ENCODE results near the gene XPO6.

XPO6 gene

DNA sequence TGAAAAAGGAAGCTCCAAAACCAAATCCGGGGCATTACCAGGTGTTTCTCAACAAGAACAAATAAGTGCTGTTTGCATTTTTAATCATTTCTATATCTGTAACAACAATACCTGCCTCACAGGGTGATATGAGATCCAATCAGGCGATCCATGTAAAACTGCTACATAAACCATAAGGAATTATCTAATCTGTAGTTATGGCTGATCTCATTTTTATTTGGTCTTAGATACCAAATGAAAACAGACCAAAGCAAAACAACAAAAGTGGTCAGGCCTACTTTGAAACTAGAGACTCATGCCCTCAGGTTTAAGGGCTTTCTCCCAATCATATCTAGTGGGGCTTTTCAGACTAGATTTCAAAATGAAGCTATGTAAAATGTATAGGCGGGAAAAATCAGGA, 28.3 kb downstream of the XPO6 start:
- no peak for DNase-seq (ENCODE audit: low read depth in 2 of 2)

DNA sequence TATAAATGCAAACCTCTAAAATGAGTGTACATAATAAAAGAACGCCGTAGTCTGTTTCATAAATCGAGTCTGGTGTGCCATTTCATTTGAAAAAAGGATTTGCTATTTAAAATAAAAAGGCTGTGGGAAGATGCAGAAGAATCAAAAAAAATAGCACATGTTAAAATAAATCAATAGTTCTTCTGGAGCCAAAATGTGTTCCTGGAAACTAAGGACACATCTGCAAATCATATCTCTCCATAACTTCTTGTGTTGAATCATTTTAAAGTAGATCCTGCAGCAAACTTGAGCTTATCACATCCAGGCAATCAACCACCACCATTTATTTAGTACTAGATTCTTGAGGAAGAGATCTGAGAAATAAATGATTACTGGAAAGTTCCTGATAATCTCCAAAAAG, 29.0 kb downstream of the XPO6 start:
- no peak for DNase-seq (ENCODE audit: low read depth in 2 of 2)

DNA sequence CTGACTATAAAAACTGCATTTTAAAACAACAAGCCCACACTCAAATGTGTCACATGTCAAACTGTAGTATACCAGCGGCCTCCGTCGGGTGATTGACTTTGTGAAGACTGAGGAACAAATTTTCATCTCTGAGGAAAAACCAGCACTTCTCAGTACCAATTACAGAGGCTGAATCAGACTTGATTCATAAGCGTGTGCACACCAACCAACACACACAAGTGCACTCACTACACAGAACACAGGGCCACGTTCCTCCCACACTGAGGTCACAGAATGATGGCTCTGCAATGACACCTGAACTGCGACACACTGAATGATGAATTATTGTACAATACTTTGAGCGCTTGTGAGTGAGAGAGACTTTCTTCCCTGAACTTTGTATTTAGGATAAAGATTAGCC, 29.6 kb downstream of the XPO6 start:
- peak; percentile 33 to 44 for DNase-seq (ENCODE audit: low read depth in 2 of 2)

DNA sequence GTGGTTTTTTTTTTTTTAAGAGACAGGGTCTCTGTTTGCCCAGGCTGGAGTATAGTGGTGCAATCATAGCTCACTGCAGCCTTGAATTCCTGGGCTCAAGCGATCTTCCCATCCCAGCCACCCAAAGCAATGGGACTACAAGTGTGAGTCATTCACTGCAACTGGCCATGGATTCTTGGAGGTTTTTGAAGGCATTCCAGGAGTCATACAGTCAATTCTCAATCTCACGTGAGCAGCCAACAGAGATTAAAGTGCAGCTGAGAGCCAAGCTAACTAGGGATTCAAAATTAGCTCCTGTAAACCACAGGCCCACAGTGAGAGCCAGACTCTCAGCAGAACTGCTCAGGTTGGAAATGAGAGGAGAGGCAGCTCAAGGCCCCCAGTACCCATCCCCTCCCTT, 30.2 kb downstream of the XPO6 start:
- no peak for DNase-seq (ENCODE audit: low read depth in 2 of 2)

DNA sequence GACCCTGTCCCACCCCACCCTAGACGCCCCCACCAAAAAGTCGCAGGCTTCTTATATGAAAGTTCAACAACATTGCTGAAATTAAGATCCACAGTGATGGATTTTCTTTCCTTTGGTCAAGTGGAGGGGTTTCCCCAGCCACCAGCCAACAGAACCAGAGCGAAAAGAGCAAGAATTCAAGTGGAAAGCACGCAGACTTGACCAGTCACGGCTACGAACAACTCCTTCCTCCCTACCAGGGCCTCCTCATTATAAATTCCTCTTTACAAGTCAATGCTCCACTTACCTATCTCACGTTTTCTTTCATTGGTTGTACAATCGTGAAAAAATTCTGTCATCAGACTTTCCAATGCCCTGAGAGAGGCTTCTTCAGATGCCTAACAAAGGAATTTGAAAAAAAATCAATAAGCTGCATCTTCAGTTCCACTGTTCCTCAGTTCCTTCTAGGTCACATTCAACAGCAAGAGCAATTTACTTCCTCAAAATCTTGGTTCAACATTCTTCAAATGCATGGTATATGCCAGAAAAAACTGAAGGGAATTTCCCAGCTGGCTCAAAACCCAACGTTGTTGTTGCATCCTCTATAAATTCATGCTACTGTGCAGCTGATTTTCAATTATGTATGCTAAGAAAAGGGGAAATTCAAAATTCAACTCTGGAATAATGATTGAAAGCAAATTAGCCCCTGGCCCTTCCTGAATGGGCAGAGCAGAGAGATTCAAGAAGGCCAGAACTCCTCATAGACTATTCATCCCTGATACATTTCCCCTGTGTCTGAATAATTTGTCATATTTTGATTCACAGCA, 30.9 kb downstream of the XPO6 start:
- no peak for DNase-seq (ENCODE audit: low read depth in 2 of 2)

DNA sequence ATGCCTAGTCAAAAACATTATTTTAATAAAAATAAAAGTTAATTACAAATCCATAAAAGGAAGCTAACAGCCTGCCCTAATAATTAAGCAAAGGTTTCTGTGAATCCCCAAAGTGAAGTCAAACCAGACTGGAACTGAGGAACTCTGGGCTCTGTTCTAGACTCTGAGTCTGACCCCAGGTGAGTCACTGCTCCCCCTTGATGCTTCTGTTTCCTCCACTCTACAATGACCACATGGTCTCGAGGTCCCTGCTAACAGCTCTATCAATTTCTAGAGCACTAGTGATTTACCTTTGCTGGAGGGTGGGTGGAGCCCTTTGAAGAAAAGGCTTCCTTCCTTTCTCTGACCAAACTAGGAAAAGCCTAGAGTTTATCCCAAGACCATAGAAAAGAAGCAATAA, 32.4 kb downstream of the XPO6 start:
- no peak for DNase-seq (ENCODE audit: low read depth in 2 of 2)

DNA sequence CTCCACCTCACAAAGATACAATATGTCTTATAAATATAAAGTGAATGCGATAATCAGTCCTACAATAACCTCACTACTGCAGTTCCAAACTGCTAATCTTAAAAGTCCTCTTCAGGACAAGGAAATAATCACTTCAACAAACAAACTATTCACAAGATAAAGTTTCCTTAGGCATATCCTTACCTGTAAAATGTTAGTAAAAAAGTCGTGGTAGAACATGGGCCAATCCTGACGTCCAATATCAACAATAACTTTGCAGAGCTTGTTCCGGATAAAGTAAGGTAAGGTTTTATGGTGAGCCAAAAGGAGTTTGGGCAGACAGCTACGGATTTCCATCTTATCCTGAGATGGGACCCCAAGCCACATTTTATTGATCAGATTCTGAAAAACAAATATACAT, 36.0 kb downstream of the XPO6 start:
- no peak for DNase-seq (ENCODE audit: low read depth in 2 of 2)

DNA sequence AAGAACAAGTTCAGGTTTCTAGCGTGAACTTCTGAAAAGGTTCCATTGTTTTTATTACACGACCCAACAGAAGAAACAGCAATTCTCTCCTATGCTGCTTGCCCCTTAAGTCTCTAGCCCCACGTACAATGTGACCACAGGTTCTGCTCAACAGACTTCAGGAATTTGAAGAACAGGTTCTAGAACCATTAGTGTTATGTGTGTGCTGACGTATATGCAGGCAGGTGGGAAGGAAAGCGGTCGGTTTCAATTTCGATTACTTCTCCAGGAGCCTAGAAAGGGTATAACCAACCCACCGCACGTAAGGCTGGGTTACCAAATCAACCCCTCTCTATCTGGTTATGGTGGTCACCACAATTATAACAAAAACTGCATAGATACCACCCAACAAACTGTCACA, 39.4 kb downstream of the XPO6 start:
- DNase-seq (ENCODE audit: low read depth in 2 of 2), result no peak

DNA sequence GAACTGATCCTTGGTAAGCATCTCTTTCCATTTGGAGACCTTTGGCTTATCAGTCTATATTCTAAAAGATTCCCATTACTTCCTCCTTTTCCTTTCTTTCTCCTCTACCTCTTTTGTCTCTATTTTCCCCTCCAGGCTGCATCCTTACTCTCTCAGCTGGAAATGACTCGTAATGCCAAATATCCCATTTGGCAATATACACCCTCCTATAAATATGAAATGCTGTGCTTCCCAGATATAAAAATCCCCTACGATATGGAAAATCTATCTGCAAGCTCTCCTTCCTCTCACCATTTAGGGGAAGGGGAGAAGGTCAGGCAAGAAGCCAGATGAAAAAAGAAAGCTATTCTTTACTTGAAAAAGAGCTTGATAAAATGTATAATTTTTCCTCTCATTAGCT, 39.9 kb downstream of the XPO6 start:
- no peak for DNase-seq (ENCODE audit: low read depth in 2 of 2)

DNA sequence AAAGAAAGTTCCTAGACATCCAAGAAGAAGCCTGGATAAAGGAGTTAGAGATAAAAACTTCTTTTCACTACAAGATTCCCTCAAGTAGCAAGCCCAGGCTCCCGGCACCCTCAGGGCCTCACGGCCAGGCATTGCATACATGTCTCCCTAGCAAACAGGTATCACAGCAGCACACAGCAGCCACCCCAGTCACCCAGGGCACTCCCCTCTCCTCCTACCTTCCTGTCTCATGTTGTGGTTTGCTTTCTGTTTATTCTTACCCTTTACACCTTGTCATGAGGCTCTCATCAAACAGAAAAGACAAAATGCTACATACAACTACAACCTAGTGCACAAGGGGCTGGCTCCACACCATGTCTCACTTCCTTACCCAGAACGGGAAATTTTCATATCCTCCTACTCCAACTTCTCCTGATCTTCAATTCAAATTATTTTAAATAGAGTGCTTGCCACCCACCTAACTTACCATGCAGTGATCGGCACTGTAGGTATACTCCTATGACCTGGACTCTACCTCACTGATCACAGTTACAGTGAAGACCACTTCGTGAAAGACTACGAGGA, 42.7 kb downstream of the XPO6 start:
- DNase-seq (ENCODE audit: low read depth in 2 of 2), result no peak

DNA sequence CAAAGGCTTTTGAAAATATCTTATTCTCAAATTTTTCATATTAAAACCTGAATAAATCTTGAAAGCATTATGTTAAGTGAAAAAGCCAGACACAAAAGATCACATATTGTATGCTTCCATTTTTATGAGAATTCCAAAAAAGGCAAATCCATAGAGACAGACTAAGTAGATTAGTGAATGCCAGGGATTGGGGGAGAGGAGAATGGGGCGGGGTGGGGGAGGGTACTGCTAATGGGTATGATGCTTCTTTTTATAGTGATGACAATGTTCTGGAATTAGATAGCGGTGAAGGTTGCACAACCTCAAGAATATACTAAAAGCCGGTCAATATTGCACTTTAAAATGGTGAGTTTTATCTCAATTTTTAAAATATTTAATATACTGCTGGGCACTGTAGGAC, 44.0 kb downstream of the XPO6 start:
- DNase-seq (ENCODE audit: low read depth in 2 of 2), result no peak

DNA sequence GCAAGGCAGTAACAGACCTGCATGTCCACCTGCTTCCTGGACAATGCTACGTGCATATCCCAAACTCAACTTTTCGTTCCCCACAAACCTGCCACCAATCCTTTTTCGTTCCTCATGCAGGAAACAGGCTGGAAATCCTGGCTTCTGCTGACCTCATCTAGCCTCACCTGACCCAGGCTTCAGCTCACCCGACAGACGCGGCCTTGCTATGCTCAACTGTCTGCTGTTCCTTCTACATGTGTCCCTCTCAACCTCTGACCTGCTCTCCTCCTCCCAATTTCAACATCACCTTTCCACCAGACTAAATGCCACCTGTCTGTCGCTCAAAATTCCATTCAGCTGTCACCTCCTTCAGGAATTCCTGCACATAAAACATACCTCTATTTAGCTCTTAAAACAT, 44.5 kb downstream of the XPO6 start:
- no peak for DNase-seq (ENCODE audit: low read depth in 2 of 2)

DNA sequence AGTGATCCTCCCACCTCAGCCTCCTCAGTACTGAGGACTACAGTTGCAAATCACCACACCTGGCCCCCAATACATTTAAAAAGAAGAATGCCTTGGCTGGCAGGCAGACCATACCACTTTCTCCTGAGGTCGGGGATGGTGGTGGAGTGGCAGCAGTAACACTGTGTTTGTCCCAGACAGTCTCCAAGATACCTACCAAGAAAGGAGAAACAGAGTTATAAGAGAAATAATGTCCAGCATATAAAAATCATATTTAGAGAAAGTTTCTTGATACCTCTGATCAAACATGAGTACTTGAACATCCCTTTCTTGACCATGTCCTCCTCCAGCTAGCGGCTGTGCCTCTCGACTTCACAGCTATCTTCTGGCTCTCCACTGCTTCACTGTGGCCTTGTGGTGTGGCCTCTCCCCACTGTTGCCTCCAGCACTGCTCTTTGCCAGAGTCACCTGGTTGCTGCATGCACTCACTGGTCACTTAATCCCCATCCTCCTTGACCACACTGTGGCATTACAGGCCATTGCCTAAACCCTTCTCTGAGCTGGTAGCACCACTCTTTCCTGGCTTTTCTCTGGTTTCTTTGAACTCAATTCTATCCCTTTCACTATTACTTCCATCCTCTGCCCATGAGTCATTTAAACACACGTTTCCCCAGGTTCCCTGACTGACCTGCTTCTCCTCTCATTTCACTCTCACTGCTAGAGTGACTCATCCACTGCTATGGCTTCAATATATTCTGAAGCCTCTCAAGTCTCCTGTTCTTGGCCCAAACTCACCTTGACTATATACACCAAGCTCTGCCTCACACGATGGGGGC, 45.2 kb downstream of the XPO6 start:
- no peak for DNase-seq (ENCODE audit: low read depth in 2 of 2)

DNA sequence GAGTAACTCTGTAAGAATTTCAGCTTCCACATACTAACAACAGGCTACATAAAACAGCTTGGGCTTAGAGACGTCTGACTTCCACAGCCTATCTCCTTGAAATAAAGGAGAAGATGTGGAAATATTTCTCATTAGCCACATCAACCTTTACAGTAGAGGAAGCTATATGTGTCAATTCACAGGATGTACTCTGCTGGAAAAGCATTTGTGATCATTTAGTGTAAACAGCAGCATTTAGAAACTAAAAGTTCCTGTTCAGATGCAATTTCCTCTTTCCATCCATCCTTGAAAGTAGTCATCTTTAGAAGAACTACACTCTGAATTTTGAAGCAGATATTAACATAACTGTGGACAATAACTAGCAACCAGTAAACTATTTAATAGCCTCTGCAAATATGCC, 46.2 kb downstream of the XPO6 start:
- DNase-seq (ENCODE audit: low read depth in 2 of 2), result no peak

DNA sequence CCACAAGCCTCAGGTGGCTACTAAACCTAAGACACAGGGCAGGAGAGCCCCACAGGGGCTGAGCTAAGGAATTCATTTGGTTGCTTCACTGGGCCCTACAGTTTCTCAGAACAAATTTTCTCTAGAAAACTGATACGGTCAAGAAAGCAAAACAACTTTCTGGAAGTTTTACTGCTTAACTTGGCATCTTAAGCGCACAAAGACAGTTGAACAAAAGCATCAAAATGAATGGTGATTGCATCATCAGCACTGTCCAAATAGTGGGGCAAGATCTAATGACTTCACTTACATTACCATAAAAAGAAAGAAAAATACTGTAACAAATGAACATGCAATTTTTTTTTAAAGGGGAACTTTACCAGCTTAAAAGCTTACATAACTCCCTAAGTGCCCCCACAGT, 47.6 kb downstream of the XPO6 start:
- DNase-seq (ENCODE audit: low read depth in 2 of 2), result no peak

DNA sequence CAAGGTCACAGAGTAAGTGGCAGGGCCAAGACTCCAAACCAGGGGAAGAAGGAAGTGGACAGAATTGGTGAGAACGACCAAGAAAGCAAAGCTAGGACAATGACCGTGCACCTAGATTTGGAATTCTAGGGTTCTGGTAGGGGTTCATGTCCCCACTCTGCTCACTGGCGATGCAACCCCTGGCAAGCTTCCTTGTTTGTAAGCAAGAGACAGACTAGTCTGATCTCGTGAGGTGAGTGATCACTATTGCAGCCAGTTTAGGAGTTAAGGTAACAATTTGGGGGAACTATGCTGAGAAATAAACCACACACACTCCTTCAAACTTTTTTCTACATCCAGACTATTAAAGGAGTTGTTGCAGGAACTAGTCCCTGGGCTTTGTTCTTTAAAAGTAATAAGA, 48.1 kb downstream of the XPO6 start:
- no peak for DNase-seq (ENCODE audit: low read depth in 2 of 2)

DNA sequence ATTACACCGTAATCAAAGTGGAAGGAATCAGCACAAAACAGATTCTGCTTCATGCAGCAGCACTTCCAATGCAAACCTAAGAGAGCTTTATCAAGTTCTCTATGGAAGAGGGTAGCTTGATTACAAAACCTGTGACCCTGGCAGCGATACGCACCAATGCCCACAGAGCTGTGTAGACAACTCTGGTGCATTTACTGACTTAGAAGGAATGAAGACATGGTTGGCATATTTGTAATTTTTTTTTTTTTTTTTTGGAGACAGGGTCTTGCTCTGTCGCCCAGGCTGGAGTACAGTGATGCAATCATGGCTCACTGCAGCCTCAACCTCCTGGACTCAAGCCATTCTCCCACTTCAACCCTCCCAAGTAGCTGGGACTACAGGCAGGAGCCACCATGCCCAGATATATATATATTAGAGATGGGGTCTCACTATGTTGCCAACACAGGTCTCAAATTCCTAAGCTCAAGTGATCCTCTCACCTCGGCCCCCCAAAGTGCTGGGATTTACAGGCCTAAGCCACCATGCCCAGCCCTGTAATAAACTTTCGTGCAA, 49.4 kb downstream of the XPO6 start:
- no peak for DNase-seq (ENCODE audit: low read depth in 2 of 2)

DNA sequence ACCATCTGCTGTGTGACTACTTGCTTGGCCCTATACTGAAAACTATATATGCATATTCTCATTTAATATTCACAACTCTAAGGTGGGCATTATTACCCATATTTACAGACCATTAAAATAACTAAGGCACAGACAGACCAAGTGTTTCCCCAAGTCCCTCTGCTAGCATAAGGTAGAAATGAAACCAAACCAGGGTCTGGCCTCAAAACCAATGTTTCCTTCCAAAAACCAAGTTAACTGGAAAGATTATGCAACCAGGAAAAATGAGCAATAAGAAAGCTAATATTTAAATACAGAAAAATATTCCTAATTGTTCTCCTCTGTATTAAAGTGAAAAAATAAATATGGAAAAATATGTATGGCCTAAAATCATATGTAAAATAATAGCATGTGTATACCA, 50.1 kb downstream of the XPO6 start:
- no peak for DNase-seq (ENCODE audit: low read depth in 2 of 2)

DNA sequence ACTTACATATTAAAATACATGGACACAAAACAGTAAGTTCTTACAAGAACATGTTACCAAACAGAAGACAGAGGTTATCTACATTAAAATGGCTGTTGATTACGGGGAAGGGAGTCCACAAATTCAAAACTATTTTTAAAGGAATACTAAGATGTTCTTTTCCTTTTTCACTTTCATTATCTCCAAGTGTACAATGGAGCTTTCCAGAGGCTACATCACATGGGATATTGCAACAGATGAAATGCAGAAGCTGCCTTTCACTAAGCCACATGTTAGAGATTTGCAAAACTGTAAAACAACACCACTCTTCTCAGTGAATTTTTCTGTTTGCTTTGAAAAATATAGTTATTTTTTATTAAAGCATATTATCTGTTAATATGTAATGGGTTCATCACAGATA, 53.6 kb downstream of the XPO6 start:
- DNase-seq (ENCODE audit: low read depth in 2 of 2), result no peak

DNA sequence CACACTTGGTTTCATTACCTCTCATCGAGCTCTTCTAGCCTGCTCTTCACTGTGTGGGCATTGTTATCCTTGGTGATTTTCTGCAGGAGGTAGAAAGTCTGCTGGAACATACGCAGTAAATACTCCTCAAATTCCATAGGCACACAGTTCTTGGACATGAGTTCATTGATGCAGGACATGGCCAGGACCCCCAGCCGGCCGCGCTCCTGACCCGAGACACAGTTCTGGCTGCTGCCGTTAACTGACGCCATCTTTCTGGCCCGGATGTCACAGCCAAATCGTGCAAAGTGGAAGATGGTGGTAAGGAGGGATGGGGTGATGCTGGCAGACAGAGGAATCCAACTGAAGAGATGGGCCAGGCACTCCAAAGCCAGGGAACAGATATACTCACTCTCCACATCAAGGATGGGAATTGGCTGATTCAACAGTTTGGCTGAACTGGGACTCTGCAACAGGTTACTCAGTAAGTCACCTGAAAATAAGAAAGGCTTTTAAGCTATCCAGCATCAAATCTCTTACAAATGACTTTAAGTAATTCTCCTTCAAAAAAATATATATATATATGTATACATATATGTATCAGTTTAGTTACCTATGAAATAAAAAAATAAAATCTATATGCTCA, 55.6 kb downstream of the XPO6 start:
- no peak for DNase-seq (ENCODE audit: low read depth in 2 of 2)

DNA sequence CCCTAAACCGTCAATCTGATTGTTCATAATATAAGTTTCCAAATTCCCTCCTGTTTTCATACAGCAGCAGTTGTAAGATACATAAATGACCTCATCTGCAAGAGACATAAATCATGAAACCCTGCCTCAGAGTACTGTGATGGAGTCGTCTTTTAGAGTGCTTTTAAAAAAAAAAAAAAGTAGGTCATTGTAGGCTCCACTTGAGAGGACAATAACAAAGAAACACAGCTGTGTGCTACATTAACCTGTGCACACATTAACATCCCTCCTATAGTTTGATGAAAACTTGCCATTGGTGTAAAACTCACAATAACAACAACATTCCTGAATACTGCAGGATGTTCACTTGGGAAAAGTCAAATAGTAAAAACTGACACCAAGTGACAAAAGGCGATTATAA, 56.5 kb downstream of the XPO6 start:
- no peak for DNase-seq (ENCODE audit: low read depth in 2 of 2)

DNA sequence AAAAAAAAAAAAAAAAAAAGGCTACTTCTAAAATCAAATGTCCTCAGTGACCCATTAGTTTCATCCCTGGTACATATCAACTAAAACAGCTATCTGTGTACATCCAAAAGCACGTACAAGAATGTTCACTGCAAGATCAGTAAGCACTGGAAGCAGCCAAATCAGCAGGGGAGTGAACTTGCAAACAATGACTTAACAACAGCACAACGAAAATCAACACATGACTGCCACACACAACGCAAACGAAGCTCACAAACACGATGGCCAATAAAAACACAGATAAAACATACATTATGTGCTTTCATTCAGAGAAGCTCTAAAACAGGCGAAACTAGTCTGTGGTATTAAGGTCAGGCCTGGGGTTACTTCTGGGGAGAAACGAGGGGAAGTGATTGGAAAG, 60.6 kb downstream of the XPO6 start:
- no peak for DNase-seq (ENCODE audit: low read depth in 2 of 2)

Data from activated CD4-positive, alpha-beta T cell treated with anti-CD3 and anti-CD28 coated beads for 24 hours (primary cell).